OCI-LY3 (cell line): ENCODE data around the gene IFI27.
"Not testable (repeated sequence)": the region's sequence is repeated elsewhere in the genome, so short reads cannot be mapped to it uniquely, and the experiment has no call there.

Experiments
- H2AFZ ChIP-seq: fragments of 200-600, 300-600 bp; shearing (Covaris generic); 2 replicates; pipeline ENCODE4 v1.6.0; 2014; ENCODE audit warnings: antibody characterized with exemption, low read depth, low read length
- H3K27ac ChIP-seq: fragments of 200-600, 300-600 bp; sonication (generic); 2 replicates; pipeline ENCODE4 v1.5.1; 2014; ENCODE audit warnings: mild to moderate bottlenecking, low read length, moderate library complexity, mixed read lengths
- H3K27me3 ChIP-seq: fragments of 200-600, 300-600 bp; sonication (generic); 2 replicates; pipeline ENCODE4 v1.6.1; 2014; ENCODE audit warnings: low read depth, low read length, mixed read lengths
- H3K36me3 ChIP-seq: fragments of 200-600, 300-600 bp; sonication (generic); replicated peaks from 2 replicates; pipeline ENCODE3; 2014; ENCODE audit warnings: low read depth, low read length, mixed read lengths
- H3K4me1 ChIP-seq: fragments of 300-600, 200-600 bp; sonication (generic); 2 replicates; pipeline ENCODE4 v1.6.1; 2014; ENCODE audit warnings: low read length, mixed read lengths
- H3K4me2 ChIP-seq: fragments of 200-600, 300-600 bp; sonication (generic); 2 replicates; pipeline ENCODE4 v1.6.1; 2014; ENCODE audit warnings: low read length, mixed read lengths
- H3K4me3 ChIP-seq: fragments of 300-600, 200-600 bp; sonication (generic); 2 replicates; pipeline ENCODE4 v1.5.1; 2014; ENCODE audit warnings: antibody characterized with exemption, mild to moderate bottlenecking, low read length, moderate library complexity
- H3K79me2 ChIP-seq: fragments of 300-600, 200-600 bp; shearing (Covaris generic); 2 replicates; pipeline ENCODE4 v1.6.1; 2014; ENCODE audit warnings: mild to moderate bottlenecking, low read length, mixed read lengths
- H3K9ac ChIP-seq: fragments of 300-600, 200-600 bp; shearing (Covaris generic); 2 replicates; pipeline ENCODE4 v1.6.0; 2014; ENCODE audit warnings: mild to moderate bottlenecking, low read length, moderate library complexity
- H3K9me3 ChIP-seq: fragments of 200-600, 300-600 bp; shearing (Covaris generic); 2 replicates; pipeline ENCODE4 v1.6.1; 2014; ENCODE audit warnings: low read length, mixed read lengths; ENCODE audit not compliant: insufficient read depth
- H4K20me1 ChIP-seq: fragments of 200-600, 300-600 bp; sonication (generic); 2 replicates; pipeline ENCODE4 v1.6.1; 2016; ENCODE audit warnings: low read length, mixed read lengths; ENCODE audit not compliant: insufficient read depth
- EZH2phosphoT487 ChIP-seq: fragments of 200-600 bp; shearing (Covaris generic); IDR thresholded peaks from 2 replicates; pipeline ENCODE4 v1.6.1; 2018; ENCODE audit warnings: antibody characterized with exemption, mixed run types, low read depth
- TF ChIP-seq, protein P1 (sequence below): fragments of 200-600, 300-600 bp; sonication (generic); IDR thresholded peaks from 2 replicates; pipeline ENCODE4 v1.5.1; 2014; ENCODE audit warnings: antibody characterized with exemption, low read length, low read depth

IFI27 gene

DNA sequence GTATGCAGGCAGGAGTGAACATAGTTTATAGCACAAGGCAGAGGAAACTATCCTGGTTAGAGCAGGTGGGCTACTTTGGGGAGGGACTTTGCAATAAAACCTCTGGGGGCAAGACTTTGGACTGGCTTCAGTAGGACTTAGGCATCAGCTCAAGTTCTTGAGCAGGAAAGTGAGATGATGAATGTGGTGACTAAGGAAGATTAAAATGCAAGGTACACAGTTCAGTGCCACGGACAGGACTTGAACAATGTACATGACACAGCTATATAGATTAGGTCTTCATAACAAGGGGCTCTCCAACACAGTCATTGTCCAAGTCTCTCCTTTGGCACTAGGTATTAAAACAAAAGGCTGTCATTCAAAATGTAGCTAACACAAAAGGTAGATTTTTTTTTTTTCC, 42.1 kb downstream of the IFI27 start:
- Histone ChIP-seq H3K79me2 (no peaks in the 10 kb centered on the region), H3K4me2 (no peak overlapping the region), H3K4me3 (no peak overlapping the region), H2AFZ (no peak overlapping the region), H3K9me3 (no peaks in the 10 kb centered on the region), H3K36me3 (no peaks in the 10 kb centered on the region), H3K27me3 (peaks cover 18% of the 10 kb centered on the region), H3K9ac (no peak overlapping the region), H3K27ac (no peak overlapping the region), H4K20me1 (no peaks in the 10 kb centered on the region), H3K4me1 (no peaks in the 10 kb centered on the region)
- no peak for TF ChIP-seq EZH2phosphoT487
- TF ChIP-seq, protein P1, sequence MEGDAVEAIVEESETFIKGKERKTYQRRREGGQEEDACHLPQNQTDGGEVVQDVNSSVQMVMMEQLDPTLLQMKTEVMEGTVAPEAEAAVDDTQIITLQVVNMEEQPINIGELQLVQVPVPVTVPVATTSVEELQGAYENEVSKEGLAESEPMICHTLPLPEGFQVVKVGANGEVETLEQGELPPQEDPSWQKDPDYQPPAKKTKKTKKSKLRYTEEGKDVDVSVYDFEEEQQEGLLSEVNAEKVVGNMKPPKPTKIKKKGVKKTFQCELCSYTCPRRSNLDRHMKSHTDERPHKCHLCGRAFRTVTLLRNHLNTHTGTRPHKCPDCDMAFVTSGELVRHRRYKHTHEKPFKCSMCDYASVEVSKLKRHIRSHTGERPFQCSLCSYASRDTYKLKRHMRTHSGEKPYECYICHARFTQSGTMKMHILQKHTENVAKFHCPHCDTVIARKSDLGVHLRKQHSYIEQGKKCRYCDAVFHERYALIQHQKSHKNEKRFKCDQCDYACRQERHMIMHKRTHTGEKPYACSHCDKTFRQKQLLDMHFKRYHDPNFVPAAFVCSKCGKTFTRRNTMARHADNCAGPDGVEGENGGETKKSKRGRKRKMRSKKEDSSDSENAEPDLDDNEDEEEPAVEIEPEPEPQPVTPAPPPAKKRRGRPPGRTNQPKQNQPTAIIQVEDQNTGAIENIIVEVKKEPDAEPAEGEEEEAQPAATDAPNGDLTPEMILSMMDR: no peak

DNA sequence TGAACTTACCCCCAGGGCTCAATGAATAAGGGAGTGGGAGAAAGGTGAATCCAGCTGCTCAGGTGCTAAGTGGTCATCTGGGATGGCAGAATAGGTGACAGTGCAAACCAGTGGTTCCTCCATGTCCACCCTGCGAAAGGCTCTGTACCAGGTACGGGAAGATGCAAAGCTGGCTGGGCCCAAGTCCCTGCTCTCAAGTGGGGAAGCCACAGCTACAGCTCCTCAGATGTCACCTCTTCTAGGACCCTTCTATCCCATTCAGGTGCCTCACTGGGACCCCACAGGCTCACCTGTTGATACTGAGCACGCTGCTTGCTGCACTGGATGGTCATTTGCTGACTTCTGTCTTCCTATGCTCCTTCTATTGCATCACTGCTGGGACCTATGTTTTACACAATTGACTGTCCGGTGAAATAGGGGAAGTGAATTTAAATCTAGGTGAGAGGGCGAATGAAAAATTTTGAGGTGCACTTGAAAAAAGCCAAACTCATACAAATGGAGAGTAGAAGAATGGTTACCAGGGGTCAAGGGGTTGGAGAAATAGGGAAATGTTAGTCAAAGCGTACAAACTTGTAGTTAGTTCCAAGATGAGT, 43.3 kb downstream of the IFI27 start:
- Histone ChIP-seq H3K4me3 (no peak overlapping the region), H3K9me3 (no peaks in the 10 kb centered on the region), H3K4me2 (no peak overlapping the region), H2AFZ (no peak overlapping the region), H3K4me1 (no peaks in the 10 kb centered on the region), H3K79me2 (no peaks in the 10 kb centered on the region), H3K36me3 (no peaks in the 10 kb centered on the region), H3K27ac (no peak overlapping the region), H4K20me1 (no peaks in the 10 kb centered on the region), H3K9ac (no peak overlapping the region), H3K27me3 (peaks cover 26% of the 10 kb centered on the region)
- TF ChIP-seq, protein P1: no peak
- no peak for TF ChIP-seq EZH2phosphoT487

DNA sequence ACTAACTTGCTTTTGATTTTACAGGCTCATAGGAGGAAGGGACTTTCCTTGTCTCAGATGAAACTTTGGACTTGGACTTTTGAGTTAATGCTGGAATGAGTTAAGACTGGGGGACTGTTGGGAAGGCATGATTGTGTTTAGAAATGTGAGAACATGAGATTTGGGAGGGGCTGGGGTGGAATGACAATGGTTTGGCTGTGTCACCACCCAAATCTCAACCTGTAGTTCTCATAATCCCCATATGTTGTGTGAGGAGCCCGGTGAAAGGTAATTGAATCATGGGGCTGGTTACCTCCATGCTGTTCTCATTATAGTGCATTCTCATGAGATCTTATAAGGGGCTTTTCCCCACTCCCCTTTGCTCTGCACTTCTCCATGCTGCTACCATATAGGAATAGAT, 45.6 kb downstream of the IFI27 start:
- H3K79me2 ChIP-seq, H3K4me2 ChIP-seq, H3K4me3 ChIP-seq, H3K9me3 ChIP-seq, H3K36me3 ChIP-seq, H3K9ac ChIP-seq, H2AFZ ChIP-seq, H4K20me1 ChIP-seq, H3K4me1 ChIP-seq, H3K27ac ChIP-seq: not testable (repeated sequence)
- H3K27me3 ChIP-seq: peaks cover 26% of the 10 kb centered on the region

DNA sequence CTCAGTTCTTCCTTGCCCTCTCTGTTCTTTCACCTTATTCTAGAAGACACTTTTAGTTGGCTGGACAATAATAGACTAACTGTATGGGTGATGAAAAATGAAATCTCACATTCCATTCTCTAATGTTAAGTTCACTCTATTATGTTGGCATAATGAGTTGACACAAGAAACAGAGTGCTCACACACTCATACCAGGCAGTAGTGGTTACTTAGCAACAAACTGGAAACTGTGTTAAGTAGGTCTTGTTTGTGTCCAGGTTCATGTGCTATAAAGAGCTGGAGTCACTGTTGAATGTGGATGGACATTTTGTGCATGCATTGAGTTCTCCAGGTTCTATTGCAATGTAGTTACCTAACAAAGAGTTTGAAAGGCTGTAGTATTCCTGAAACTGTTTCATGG, 46.7 kb downstream of the IFI27 start:
- H3K4me1 ChIP-seq: no peaks in the 10 kb centered on the region
- no peaks in the 10 kb centered on the region for H3K9me3 ChIP-seq
- H3K36me3 ChIP-seq: no peaks in the 10 kb centered on the region
- no peak overlapping the region for H3K4me2 ChIP-seq
- no peak overlapping the region for H3K9ac ChIP-seq
- H3K27ac ChIP-seq: no peak overlapping the region
- no peak overlapping the region for H2AFZ ChIP-seq
- H3K27me3 ChIP-seq: peaks cover 26% of the 10 kb centered on the region
- H4K20me1 ChIP-seq: no peaks in the 10 kb centered on the region
- H3K4me3 ChIP-seq: no peak overlapping the region
- TF ChIP-seq, protein P1: no peak
- no peak for TF ChIP-seq EZH2phosphoT487
- H3K79me2 ChIP-seq: no peaks in the 10 kb centered on the region
